Measurements from ENCODE around the gene EPB41L5. TPM values are rescaled to one million over a fixed set of nuclear protein-coding genes. Genes with fewer than 3 reads are reported as not detected.

EPB41L5 gene
- total and polyA plus RNA-seq, 10 donors, result 0.97 to 10.5 (median 8.5) TPM

DNA sequence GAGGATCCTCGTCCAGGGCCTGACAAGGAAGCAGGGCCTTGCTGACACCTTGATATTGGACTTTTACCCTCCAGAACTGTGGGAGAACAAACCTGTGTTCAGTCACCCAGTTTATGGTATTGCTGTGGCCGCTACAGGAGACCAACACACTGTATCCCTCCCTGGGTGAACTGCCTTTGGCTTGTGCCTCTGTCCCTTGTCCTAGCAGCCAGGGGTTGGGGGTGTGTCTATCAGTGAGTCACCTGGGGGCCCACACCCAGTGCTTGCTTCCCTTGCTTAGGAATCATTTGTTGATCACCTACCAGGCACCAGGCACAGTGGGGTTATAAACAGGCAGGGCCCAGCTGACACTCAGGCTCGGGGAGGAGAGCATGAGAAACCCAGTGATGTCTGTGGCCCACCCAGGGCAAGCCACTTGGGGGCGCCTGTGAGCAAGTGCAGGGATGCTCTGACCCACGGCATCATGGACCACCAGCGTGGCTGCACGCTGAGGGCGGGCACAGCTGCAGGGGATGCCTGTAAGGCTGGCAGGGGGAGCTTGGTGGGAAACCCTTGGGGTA lies 193.2 kb downstream of the EPB41L5 start:
- Histone ChIP-seq H3K27me3 (replicated peaks in 1 of 7) (no peaks in the 10 kb centered on the region), H3K9me3 (no peaks in the 10 kb centered on the region), H3K4me1 (peaks cover 0 to 61% (median 26%) of the 10 kb centered on the region in 6 donors), H3K27ac (peak overlapping the region in 1 of 8 donors; percentile 50), H3K36me3 (no peaks in the 10 kb centered on the region), H3K4me3 (no peak overlapping the region)
- 76 to 91% (median 81%) methylated on average over 3 to 8 of the region's 8 CpGs for WGBS, 5 donors
- DNase-seq, result peak; percentile 84
- TF ChIP-seq CTCF (IDR thresholded peaks at IDR 0.05 in 8 of 11, conservative IDR thresholded peaks at IDR 0.05 in 3 of 11), result peak in 8 of 11 experiments; percentile 14 to 60 (median 44)
- TF ChIP-seq POLR2AphosphoS5 (IDR thresholded peaks at IDR 0.05), result no peak
- no peak for TF ChIP-seq POLR2A (IDR thresholded peaks at IDR 0.05)
- intact Hi-C loops (cut with DNase I; ENCODE audit: low total_unique reads), result no loop called here

- no peak for TF ChIP-seq POLR2A (IDR thresholded peaks at IDR 0.05)
- TF ChIP-seq CTCF (IDR thresholded peaks at IDR 0.05 in 8 of 11, conservative IDR thresholded peaks at IDR 0.05 in 3 of 11), result no peak
- TF ChIP-seq POLR2AphosphoS5 (IDR thresholded peaks at IDR 0.05), result no peak
- Histone ChIP-seq H3K36me3 (no peaks in the 10 kb centered on the region), H3K9me3 (no peaks in the 10 kb centered on the region), H3K27me3 (replicated peaks in 1 of 7) (no peaks in the 10 kb centered on the region), H3K4me1 (peaks cover 0 to 48% (median 20%) of the 10 kb centered on the region in 6 donors), H3K27ac (peak overlapping the region in 1 of 8 donors; percentile 88), H3K4me3 (no peak overlapping the region)
- intact Hi-C loops (cut with DNase I; ENCODE audit: low total_unique reads), result no loop called here
- WGBS, 5 donors, result 93 to 98% (median 94%) methylated on average over 9 to 10 of the region's 10 CpGs
- no peak for DNase-seq
These were observed 195.8 kb downstream of the EPB41L5 start for GRCh38 chr2:120208381-120209353.

DNA sequence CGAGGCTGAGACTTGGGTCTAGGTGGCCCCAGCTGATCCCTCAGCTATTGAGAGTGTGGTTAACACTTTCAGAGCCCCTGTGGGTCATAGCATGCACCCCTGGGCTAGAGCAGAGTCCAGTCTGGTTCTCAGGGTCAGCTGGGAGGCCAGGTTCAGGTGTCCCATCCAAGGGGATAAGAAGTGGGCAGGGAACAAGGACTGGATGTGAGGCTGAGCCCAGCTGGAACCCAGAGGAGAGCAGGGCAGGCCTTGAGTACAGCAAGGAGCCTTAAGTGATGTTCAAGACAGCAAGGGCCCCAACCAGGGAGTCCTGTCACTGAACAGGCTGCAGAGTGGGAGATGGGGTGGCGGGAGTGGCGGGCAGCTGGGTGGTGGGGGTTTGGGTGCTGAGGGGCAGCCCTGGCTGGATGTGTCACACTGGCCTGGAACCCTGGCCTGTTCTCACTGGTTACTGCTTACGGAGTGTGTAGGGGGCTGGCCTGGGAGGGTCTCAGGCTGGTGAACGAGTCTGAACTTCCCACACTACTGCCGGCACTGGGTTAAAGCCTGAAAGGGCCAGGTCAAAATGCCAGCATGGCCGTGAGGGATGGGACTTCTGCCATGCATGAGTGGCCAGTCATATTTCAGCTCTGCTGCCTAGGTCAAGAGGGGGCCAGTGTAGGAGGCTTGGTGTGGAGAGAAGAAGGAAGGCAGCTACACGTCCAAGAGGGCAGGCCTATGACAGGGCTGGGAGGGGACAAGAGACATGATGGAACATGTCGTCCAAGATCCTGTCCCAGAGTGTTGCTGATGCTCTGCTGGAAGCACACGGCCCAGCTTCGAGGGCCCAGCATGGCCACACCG lies 196.8 kb downstream of the EPB41L5 start:
- 58 to 66% (median 62%) methylated on average over 12 of the region's 12 CpGs for WGBS, 5 donors
- Histone ChIP-seq H3K4me3 (peak overlapping the region in 1 of 8 donors; percentile 24), H3K9me3 (no peaks in the 10 kb centered on the region), H3K27ac (peak overlapping the region in 6 of 8 donors; percentile 20 to 88 (median 74)), H3K27me3 (replicated peaks in 1 of 7) (no peaks in the 10 kb centered on the region), H3K36me3 (no peaks in the 10 kb centered on the region), H3K4me1 (peaks cover 0 to 38% (median 12%) of the 10 kb centered on the region in 6 donors)
- TF ChIP-seq POLR2AphosphoS5 (IDR thresholded peaks at IDR 0.05) (peak in 2 of 3 donors; percentile 14 to 77), POLR2A (IDR thresholded peaks at IDR 0.05) (no peak)
- peak; percentile 83 for DNase-seq
- intact Hi-C loops (cut with DNase I; ENCODE audit: low total_unique reads), result no loop called here

GRCh38 chr2:120210270-120210693 lies 197.4 kb downstream of the EPB41L5 start:
- DNase-seq, result no peak
- no peaks in the 10 kb centered on the region for H3K9me3 ChIP-seq
- peaks cover 0 to 34% (median 11%) of the 10 kb centered on the region in 6 donors for H3K4me1 ChIP-seq
- 18 to 34% (median 21%) methylated on average over 10 of the region's 10 CpGs for WGBS, 5 donors
- no peaks in the 10 kb centered on the region for H3K27me3 ChIP-seq (replicated peaks in 1 of 7)
- H3K36me3 ChIP-seq, result no peaks in the 10 kb centered on the region
- TF ChIP-seq POLR2A (IDR thresholded peaks at IDR 0.05) (no peak), POLR2AphosphoS5 (IDR thresholded peaks at IDR 0.05) (peak in 1 of 3 donors; percentile 23)
- H3K27ac ChIP-seq, result peak overlapping the region in 6 of 8 donors; percentile 20 to 88 (median 74)
- peak overlapping the region in 1 of 8 donors; percentile 24 for H3K4me3 ChIP-seq
- intact Hi-C loops (cut with DNase I; ENCODE audit: low total_unique reads), result no loop called here

All from spleen (tissue), 11 donors.